ENCODE data around the gene KRT6A.

The KRT6A gene

DNA sequence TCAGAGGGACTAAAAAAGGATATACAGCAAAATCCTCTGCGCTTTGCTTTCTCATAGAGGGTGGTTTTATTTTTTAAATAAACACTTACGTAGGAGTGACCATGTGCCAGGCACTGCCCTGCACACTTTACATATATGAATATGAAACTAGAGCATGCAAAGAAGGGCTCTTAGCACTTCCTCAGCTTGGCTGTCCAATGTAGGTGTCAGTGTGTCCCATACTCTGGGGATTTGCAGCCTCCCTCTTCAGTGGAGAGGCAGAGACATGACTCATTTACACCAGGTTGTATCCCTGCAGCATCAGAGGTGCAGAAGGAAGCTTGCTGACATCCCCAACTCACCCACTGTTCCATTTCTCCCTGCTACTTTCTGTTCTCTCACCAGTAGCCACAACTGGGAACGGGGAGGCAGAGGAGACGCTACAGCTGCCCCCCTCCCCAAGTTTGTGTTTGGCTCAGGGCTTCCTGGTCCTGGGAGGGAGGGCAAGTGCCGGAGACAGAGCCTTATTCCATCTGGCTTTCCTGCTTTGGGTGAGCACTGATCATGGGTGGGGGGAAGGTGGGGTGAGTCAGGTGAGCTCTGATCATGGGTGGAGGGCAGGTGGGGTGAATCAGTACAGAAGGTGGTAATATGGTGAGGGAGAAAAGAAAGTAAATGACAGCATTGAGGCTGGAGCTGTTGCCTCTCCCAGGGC lies 32.0 kb upstream of the KRT6A start:
- no peak for DNase-seq (ENCODE audit: low read depth in 1 of 2, low spot score in 1 of 2)

DNA sequence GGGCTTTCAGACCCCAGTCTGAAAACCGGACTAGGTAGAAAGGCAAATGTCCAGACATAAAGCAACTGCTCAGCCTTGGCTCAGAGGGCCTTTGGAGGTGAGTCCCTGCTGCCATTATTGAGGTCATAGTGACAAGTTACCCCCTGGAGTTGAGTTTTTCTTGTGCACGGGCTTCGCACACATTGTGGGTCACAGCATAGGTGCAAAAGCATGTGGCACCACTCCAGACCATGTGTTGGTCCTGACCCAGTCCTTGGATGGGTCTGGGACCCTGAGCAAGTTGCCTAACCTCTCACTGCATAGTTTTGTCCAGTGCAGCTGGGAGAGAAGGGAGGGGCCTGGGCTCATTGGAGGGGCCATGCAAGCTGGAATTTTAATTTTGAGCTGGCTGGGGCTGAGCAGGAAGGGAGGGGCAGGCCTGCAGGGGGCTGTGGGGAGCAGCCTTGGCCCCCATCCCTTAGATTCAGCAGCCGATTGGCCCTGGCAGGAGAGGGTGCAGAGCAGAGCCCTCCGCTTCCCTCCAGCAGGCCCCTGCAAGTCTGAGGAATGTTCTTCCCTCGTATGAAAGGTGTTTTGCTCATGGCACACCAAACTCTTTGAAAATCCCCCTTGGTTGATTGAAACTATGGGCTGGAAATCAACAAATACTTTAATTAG lies 31.3 kb upstream of the KRT6A start:
- no peak for DNase-seq (ENCODE audit: low read depth in 1 of 2, low spot score in 1 of 2)

DNA sequence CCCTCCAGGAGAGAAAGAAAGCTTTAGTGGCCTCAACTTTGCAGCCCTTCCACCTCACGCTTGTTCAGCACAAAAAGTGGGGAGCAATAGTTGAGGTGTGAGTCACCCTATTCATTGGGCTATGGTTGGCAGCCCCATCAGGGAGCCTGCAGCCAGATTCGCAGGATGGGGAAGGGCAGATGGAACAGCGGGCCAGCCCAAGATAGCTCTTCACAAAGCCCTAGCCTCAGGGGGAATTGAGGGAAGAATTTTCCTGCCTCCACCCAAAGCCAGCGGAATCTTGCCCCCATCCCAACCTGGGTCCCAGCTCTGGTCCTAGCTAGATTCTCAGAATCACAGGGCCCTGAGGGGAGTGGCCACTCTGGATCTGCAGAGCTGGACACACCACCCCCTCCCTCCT lies 30.8 kb upstream of the KRT6A start:
- no peak for DNase-seq (ENCODE audit: low read depth in 1 of 2, low spot score in 1 of 2)

DNA sequence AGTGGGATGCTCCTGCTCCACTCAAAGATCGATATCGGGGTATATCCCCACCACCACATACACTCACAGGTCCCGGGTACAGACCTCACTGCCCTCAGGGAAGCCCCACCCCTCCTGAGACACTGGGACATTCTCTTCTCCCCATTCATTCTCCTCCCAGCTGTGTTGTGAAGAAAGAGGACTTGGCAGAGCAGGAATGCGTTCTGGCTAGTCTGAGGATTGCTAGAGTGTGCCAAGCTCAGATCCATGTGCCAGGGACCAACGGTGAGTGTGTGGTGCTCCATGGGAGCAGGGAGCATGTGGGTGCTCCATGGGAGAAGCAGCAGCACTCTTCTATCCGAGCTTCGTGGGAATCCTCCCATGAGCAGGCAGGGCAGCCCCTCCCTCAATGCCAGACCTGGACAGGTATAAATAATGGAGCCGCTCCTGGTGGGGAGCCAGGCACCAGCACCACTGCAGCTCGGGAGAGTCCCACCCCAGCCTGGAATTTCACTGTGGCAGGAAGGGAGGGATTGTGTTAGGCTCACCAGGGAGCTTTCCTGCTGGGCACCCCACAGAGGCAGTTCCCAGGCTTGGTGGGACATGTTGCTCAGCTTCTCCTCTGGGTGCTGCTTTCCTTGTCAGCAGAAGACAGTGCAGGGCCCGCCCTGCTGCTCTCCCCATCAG lies 29.4 kb upstream of the KRT6A start:
- DNase-seq (ENCODE audit: low read depth in 1 of 2, low spot score in 1 of 2): no peak

DNA sequence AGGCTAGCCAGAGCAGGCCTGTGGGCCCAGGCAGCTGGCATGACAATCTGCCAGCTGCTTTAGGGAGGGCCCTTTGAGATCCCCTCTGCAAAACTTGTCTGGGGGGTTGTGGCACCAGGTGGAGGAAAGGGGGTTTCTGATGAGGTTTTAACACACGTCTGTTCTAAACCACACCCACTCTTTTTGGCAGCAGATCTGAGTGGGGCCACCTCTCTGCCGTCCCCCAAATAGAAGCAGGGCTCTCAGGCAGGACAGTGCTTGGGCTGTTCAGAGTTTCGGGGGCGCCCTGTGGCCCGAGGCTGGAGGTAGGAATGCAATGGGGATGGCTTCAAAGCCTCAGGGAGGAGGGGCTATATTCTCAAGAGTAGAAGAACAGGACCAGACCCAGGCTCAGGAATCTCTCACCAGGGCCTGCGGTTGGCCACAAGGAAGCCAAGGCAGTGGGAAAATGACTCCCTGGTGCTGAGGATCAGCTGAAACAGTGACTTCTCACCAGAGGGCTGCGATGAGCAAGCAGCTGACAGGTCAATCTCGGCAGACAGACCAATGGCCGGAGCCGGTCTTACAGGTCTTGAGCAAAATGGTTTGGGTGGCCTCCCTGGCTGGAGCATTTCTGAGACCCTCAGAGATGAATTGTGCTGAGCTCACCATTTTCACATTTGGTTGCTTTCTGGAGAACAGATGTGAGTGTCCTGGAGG lies 28.7 kb upstream of the KRT6A start:
- DNase-seq (ENCODE audit: low read depth in 1 of 2, low spot score in 1 of 2): no peak

DNA sequence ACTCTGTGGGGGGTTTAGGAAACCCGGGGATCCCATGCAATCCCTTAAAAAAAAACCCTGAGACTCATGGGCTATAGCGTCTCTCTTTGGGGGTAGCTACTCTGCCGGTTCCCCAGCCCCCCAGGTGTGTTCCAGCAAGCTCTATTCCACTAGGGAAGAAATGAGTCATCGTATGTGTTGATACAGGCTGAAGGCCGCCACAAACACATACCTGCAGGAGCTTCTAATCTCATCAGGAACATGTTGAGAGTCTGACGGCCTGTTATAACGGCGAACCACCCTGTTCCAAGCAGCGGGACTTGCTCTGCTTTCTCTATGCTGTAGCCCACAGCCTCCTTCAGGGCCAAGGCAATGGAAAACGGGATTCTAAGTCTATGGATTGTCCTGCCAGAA lies 28.1 kb upstream of the KRT6A start:
- no peak for DNase-seq (ENCODE audit: low read depth in 1 of 2, low spot score in 1 of 2)

DNA sequence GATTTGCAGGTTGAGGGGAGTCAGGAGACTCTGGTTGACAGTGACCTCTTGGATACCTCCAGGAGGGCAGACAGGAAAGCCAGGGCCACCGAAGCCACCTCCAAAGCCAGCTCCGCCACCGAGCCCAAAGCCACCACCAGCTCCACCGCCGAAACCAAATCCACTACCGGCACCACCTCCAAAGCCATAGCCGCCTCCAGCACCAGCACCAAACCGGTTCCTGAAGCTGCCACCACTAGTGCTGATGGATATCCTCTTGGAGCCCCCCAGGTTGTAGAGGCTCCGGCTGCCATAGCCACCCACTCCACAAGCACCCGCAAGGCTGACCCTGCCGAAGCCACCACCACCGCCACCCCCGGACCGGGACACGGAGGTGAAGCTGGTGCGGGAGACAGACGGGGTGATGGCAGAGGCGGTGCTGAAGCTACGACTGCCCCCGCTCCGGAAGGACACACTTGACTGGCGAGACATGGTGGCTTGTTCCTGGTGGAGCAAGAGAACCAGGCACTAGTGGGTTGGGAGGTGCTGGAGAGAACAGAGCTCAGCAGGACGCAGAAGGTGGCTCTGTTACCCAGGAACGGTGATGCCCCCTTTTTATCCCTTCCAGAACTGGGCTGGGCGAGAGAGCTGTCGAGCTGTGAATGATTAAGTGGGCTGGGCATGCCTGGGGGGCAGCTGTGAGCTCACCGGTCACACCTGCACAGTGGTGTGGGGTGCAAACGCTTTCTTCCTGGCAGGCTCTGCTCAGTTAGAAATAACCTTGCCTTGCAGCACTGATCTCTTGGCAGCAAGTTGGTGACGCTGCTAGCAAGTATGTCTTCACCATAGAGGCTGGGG lies 27.0 kb upstream of the KRT6A start, which contains the start of gene KRT5:
TSS of gene KRT5 (minus strand) at position 569 of the 837 bp plus-strand sequence. CDS start at position 471, 98 bp downstream.
- no peak for DNase-seq (ENCODE audit: low read depth in 1 of 2, low spot score in 1 of 2)

DNA sequence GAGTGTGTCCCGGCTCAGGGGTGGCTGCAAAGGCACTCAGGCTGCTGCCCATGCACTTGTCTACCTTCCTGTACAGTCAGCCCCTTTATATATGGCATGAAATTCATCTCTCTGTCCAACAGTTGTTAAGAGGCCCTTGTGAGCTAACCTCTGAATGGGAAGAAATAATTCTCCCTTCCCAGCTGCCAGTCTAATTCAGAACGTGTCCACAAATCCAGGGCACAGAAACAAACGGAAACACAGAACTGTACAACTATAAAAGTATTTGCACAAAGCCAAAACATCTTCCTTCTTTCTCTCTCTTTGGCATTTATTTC lies 26.3 kb upstream of the KRT6A start:
- no peak for DNase-seq (ENCODE audit: low read depth in 1 of 2, low spot score in 1 of 2)

DNA sequence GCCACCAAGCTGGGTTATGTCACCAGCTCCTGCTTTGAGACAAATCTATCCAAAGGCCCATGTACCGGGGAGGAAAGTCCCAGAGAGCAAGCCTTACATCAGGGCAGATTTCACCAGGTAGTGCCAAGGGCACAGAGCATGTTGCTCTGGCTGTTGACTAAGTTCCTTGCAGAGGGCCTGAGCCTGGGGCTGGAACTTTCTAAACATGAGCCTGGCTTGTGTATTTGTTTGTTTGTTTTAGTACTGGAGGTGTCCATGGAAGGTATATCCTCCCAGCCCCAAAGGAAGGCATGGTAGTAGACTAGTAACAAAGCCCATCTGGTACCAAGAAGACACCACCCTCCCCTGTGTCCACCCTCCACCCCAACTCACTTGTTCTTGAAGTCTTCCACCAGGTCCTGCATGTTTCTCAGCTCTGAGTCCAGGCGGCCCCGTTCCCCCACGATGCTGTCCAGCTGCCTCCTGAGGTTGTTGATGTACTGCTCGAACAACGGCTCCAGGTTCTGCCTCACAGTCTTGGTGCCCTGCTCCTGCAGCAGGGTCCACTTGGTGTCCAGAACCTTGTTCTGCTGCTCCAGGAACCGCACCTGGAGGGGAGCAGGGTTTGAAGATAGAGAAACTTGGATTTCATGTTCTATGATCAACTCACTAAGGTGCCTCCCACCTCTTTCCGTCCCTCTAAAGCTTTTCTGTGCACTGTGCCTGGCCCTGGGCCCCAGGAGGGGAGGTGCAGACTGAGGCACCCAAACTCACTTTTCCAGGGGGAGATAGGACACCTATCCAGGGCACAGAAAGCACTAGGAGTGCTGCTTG lies 25.7 kb upstream of the KRT6A start:
- no peak for DNase-seq (ENCODE audit: low read depth in 1 of 2, low spot score in 1 of 2)

DNA sequence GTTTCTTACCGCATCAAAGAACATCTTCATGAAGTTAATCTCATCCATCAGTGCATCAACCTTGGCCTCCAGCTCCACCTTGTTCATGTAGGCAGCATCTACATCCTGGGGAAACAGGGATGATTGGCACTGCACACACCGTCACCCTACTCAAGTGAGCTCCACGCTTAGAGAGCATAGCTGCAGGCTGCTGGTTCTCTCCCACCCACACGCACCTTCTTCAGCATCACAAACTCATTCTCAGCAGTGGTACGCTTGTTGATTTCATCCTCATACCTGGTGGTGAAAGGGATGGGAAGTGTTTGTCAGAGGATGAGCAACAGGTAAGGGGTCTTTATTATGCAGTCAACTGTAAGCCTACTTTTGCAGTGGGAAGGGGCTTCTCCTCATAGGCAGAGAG lies 24.8 kb upstream of the KRT6A start:
- DNase-seq (ENCODE audit: low read depth in 1 of 2, low spot score in 1 of 2): no peak

DNA sequence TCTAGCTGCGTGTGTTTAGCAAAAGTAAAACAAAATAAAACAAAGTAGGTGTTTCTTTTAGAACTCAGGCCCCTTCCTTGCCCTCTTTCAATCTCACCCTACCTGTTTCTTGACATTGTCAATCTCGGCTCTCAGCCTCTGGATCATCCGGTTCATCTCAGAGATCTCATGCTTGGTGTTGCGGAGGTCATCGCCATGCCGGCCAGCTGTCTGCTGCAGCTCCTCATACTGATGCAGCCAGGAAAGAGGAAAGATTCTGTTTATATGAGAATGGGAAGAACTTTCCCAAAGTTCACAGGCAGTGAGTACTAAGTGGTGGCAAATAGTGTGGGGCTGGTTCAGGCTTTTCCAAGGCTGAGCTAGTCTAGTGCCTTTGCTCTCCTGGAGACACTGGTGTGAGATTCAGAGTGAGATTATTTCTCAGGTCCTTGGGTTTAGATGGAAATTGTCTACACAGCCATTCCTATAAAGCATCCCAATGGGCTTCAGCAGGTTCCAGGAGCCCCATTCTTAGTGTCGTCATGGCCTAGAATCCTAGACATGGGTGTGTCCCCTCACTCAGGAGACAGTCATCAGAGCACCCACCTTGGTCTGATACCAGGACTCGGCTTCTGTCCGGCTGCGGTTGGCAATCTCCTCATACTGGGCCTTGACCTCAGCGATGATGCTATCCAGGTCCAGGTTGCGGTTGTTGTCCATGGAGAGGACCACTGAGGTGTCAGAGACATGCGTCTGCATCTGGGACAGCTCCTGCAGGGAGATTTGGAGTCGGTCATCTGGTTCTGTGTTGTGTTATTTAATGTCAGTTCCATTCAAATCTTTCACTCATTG lies 24.2 kb upstream of the KRT6A start:
- no peak for DNase-seq (ENCODE audit: low read depth in 1 of 2, low spot score in 1 of 2)

DNA sequence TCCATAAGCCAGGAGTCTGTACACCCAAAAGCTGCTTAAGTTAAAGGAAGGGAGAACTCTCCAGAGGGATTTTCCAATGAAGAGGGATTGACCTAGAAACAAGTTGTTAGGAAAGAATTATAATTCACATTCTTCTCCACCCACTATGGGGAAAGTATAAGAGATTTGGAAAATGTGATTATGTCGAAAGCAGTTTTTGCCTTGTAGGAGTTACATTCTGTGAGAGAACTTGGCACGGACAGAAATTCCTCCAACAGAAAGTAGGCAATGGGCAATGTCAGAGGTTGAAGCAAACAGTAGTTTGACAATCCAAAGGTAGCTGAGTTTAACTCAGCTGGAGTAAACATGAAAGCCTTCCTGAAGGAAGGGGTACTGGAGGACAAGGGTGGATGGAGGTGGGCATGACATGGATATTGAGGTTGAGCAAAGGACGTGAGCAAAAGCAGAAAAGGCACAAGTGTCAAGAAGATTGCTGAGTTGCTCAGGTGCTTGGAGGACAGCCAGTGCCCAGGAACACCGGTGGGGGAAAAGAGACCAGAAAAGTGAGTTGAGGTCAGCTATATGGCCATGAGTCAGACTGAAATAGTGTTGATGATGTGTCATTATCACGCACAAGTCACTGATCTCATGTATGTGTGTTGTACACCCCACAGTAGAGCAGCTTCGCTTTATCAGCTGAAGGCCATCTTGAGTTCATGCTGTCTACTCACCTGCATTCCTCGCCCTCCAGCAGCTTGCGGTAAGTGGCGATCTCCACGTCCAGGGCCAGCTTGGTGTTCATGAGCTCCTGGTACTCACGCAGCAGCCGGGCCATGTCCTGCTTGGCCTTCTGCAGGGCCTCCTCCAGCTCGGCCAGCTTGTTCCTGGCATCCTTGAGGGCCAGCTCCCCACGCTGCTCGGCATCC lies 23.1 kb upstream of the KRT6A start:
- DNase-seq (ENCODE audit: low read depth in 1 of 2, low spot score in 1 of 2): no peak

DNA sequence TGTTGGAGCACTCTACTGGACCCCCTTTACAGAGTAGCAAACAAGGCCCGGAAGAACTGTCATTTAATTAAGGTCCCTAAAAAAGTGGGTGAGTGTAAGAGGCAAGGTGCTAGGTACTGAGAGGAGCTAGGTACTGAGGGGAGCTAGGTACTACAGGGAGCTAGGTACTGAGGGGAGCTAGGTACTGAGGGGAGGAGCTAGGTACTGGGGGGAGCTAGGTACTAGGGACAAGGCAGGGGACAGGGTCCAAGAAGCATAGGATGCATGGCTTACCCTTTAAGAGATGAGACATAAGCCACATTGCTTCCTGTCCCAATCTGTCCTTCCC lies 22.2 kb upstream of the KRT6A start:
- no peak for DNase-seq (ENCODE audit: low read depth in 1 of 2, low spot score in 1 of 2)

DNA sequence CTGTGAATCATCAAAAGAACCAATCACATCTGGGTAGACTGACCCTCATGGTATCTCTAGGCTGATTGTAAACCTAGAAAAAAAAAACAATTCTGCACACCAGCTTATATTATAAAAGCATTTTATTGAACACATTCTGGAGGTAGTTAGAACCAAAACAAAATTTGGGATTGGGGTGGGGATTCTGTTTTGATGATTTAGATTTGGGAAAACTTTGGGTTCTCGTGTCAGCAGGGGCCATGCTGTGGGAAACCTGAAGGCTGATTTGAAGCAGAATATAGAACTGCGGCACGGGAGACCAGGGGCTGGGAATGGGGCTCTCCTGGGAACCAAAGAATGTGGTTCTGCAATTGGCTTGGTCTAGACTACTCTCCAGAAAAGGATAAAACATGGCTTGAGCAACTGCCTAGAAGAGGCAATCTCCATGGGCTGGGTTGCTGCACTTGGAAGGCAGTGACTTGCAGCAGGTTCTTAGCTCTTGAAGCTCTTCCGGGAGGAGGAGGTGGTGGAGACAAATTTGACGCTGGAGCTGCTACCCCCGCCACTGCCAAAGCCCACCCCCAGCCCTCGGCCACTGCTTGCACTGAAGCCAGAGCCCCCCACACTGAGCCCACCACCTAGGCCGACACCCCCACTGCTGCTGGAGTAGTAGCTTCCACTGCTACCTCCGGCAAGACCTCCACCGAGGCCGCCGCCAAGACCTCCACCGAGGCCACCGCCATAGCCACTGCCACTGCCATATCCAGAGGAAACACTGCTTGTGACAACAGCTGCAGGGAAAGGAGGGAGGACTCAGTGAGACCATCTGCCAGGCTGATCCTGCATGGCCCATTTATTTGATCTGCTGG lies 21.6 kb upstream of the KRT6A start:
- no peak for DNase-seq (ENCODE audit: low read depth in 1 of 2, low spot score in 1 of 2)

DNA sequence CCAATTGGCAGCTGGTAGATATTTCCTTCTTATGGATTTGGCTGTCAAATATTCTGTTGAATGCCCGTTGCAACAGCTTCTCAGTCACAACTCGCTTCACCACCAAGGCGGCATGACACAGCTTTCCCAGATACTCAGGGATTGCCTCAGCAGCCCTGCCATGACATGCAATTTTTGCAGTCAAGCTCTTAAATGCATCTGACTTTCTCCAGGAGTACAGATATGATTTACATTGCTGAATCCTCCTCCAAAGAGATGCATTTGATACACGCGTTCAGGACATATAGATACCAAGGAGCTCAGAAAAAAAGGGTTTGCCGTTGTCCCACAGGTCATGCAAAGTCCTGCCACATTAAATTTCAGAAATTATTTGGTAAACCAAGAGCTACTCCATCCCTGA lies 20.7 kb upstream of the KRT6A start:
- no peak for DNase-seq (ENCODE audit: low read depth in 1 of 2, low spot score in 1 of 2)

DNA sequence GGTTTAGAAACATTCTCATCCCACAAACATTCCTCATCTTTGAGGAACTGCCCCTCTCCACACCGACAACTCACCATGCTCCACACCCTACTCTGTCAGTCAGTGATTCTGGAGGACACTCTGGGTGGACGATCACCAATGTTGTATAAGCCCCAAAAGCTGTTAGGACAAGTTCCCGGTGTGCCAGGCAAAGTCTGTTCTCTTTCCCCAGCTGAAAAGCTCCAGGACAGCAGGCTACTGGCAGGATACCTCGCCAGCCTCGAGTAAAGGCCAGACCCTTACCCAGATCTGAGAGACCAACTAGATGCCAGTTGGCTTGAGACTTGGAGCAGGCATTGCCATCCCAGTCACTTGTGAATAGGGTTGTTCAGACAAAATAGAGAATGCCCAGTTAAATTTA lies 15.2 kb upstream of the KRT6A start:
- DNase-seq (ENCODE audit: low read depth in 1 of 2, low spot score in 1 of 2): no peak

DNA sequence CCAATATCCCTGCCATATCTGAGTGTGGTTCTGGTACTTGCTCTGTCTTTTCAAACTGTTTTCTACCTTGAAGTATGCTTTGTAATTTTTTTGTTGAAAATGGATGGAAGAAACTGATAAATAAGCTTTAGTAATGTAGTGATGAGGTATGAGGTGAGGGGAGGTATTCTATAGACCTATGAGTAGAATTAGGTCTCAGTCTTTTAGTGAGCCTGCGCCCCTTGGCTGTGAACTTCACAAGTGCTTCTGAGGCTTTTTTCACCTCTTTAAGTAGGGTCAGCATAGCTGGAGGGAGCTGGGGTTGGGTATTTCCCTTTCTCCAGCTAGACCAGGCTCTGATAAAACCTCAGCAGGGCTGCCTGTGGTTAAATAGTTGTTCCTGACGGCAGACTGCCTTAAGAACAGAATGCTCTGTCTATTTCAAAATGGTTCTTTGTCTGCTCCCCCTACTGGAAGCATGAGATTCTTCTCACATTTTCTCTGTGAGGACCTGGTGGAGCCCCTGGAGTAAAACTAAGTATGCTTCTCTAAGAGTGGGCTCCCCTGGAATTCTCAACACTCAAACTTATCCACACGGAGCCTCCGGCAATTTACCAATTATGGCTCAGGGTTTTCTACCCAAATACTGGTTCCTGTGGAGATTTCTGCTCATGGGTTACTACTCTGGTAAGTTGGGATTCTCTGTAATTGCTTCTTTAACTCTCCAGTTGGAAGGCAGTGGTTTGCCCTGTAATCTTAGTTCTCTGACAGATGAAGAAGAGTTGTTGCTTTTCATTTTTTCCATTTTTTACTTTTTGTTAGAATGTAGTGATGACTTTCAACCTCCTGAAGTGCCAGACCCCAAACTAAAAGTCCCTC lies 14.0 kb upstream of the KRT6A start:
- no peak for DNase-seq (ENCODE audit: low read depth in 1 of 2, low spot score in 1 of 2)

Measured in activated T-helper 1 cell treated with anti-CD3 and anti-CD28 coated beads, Interleukin-2, amount 50 U/mL, for 16 hours (primary cell).